Neural crest cell (in vitro differentiated cells): ENCODE measurements around the gene TBX4. TPM values are rescaled to one million over a fixed set of nuclear protein-coding genes. Genes with fewer than 3 reads are reported as not detected.

Source experiments
- DNase-seq: peaks from one replicate; pipeline ENCODE4 v3.0.0; 2021; ENCODE audit warnings: low read depth, mixed read lengths, low spot score
- H3K27ac Mint-ChIP-seq: one replicate; pipeline ENCODE4 v1.8.0; 2021; ENCODE audit warnings: mild to moderate bottlenecking, mixed read lengths; ENCODE audit not compliant: unreplicated experiment
- H3K27me3 Mint-ChIP-seq: 2 replicates; pipeline ENCODE4 v1.8.0; 2021; ENCODE audit warnings: low read depth, mild to moderate bottlenecking, mixed read lengths
- H3K36me3 Mint-ChIP-seq: 2 replicates; pipeline ENCODE4 v1.8.0; 2021; ENCODE audit warnings: low read depth, mild to moderate bottlenecking, mixed read lengths
- H3K4me1 Mint-ChIP-seq: 2 replicates; pipeline ENCODE4 v1.8.0; 2021; ENCODE audit warnings: mixed read lengths
- H3K4me3 Mint-ChIP-seq: one replicate; pipeline ENCODE4 v1.8.0; 2021; ENCODE audit warnings: mild to moderate bottlenecking, mixed read lengths
- H3K9me3 Mint-ChIP-seq: 2 replicates; pipeline ENCODE4 v1.8.0; 2021; ENCODE audit warnings: mixed read lengths
- CTCF ChIP-seq: fragments of 200-600 bp; sonication (generic); conservative IDR thresholded peaks from 2 replicates; pipeline ENCODE4 v1.5.0; 2021; ENCODE audit warnings: antibody characterized with exemption, mild to moderate bottlenecking
- total RNA-seq: library from RNA; stranded (reverse); gene quantifications from 2 replicates; pipeline ENCODE4 v1.2.1, GENCODE V29; 2021

Gene TBX4
- total RNA-seq, 1 donor from 2014 or later = not detected

DNA sequence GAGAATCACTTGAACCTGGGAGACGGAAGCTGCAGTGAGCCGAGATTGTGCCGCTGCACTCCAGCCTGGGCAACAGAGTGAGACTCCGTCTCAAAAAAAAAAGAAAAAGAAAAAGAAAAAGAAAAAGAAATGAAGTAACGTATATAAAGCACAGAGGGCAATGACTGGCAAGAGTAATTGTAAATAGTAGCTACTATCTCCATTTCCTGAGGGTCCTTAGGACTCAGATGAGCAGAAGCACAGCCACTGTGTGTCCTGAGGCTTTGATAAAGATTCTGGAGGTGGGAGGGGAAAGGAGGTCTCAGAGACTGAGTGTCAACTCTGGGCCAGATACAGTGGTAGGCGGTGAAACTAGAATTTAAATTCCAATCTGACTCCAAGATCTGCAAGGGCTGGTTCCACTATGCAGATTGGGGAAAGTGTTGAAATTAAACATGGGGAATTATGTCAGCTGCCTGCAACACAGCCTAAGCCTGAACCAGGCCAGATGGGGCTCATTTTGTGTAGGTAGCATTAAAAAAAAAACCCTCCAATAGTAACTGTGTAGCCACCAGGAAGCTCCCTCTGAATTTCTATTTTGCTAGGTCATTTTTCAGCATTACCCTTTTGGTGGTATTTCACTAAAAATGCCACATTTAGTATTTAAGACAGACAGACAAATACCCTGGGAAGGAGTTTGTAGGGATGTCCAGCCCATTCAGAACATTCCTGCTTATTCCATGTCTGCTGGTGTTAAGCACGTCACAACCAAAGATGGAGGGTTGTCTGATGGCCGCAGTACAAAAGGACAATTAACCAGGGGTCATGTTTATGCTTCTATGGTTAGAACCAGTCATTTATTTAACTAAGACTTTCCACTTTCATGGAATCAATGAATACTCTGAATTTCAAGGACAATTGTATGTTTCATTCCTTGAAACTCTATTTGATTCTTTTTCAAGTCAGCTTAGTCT, 46.1 kb downstream of the TBX4 start:
- H3K9me3 Mint-ChIP-seq = no peaks in the 10 kb centered on the region
- H3K27me3 Mint-ChIP-seq = no peaks in the 10 kb centered on the region
- no peak overlapping the region for H3K27ac Mint-ChIP-seq
- no peak for TF ChIP-seq CTCF
- DNase-seq = no peak
- H3K36me3 Mint-ChIP-seq = no peaks in the 10 kb centered on the region
- peaks cover 21% of the 10 kb centered on the region for H3K4me1 Mint-ChIP-seq
- H3K4me3 Mint-ChIP-seq = no peak overlapping the region

DNA sequence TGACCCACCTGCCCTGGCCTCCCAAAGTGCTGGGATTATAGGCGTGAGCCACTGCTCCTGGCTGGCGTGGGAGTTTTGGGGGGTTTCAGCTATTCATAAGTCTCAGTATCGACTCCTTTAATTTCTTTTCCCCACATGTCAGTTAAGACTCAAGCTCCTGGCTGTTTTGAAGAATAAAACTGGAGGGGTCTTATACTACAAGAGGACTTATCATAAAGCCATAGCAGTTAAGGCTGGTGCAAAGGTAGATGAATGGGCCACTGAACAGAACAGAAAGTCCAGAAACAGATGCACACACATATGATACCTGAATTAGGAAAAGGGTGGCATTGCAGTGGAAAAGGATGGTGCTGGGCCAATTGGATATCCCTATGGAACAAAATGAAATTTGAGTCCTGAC, 47.4 kb downstream of the TBX4 start:
- TF ChIP-seq CTCF = no peak
- no peak overlapping the region for H3K27ac Mint-ChIP-seq
- no peak overlapping the region for H3K4me3 Mint-ChIP-seq
- H3K36me3 Mint-ChIP-seq = no peaks in the 10 kb centered on the region
- H3K4me1 Mint-ChIP-seq = peaks cover 21% of the 10 kb centered on the region
- no peaks in the 10 kb centered on the region for H3K27me3 Mint-ChIP-seq
- H3K9me3 Mint-ChIP-seq = no peaks in the 10 kb centered on the region
- no peak for DNase-seq

DNA sequence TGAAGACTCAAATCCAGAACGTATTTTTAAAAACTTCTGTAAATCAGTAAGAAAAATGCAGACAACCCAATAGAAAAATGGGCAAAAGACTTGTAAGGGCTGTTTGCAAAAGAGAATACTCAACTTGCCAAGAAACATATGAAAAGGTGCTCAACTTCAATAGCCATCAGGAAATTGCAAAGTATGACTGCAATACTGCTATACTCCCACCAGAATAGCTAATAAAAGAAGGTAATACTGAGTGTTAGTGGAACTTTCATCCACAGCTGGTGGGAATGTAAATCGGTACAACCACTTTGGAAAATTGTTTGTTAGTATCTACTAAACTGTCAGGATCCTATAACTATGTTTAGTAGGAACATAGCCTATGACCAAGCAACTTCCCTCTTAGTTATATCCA, 48.1 kb downstream of the TBX4 start:
- Mint-ChIP-seq H3K9me3 (no peaks in the 10 kb centered on the region), H3K4me1 (peaks cover 21% of the 10 kb centered on the region), H3K27ac (no peak overlapping the region), H3K36me3 (no peaks in the 10 kb centered on the region), H3K27me3 (no peaks in the 10 kb centered on the region), H3K4me3 (no peak overlapping the region)
- TF ChIP-seq CTCF = no peak
- no peak for DNase-seq

DNA sequence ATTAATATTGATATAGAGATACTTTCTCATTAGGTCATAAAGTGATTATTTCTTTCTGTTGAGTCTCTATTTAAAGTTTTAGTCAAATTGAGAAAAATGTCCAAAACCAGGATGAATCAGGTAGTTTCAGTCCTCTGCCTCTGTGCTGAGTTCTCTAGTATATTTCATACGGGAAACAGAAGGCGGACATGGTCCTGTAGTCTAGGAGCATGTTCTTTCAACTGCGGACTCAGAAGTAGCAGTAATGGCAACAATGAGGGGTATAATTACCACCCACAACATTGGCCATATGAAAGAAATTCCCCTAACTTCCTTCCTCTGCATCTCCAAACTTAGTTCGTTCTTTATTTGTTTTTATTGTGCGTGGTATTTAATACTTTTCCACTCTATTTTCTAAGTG, 50.1 kb downstream of the TBX4 start:
- Mint-ChIP-seq H3K36me3 (no peaks in the 10 kb centered on the region), H3K9me3 (no peaks in the 10 kb centered on the region), H3K27me3 (no peaks in the 10 kb centered on the region), H3K4me1 (peaks cover 2% of the 10 kb centered on the region), H3K27ac (no peak overlapping the region), H3K4me3 (no peak overlapping the region)
- no peak for DNase-seq
- TF ChIP-seq CTCF = no peak

DNA sequence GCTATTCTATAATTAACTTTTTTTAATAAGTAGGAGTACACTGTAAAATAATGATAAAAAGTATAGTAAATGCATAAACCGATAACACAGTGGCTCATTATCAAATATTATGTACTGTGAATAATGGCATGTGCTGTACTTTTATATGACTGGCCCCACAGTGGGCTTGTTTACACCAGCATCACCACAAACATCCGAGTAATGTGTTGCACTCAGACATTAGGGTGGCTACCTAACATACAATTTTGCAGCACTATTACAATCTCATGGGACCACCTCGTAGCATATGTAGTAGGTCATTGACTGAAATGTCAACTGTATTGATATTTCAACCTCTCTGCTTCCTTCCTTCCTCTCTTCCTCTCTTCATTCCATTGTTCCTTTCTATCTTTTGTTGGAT, 51.7 kb downstream of the TBX4 start:
- Mint-ChIP-seq H3K27ac (no peak overlapping the region), H3K27me3 (no peaks in the 10 kb centered on the region), H3K4me3 (no peak overlapping the region), H3K36me3 (no peaks in the 10 kb centered on the region), H3K4me1 (no peaks in the 10 kb centered on the region), H3K9me3 (no peaks in the 10 kb centered on the region)
- no peak for DNase-seq
- TF ChIP-seq CTCF = no peak
